Measurements from ENCODE around the gene SMIM43.

GRCh38 chr4:121790976-121791375, 26.0 kb upstream of the SMIM43 start:
- TF ChIP-seq SMAD3 (CRISPR knock-in tag; IDR thresholded peaks at IDR 0.05; ENCODE audit: borderline replicate concordance) (no peak), ZNF232 (CRISPR knock-in tag; IDR thresholded peaks at IDR 0.05) (no peak), CTCF (IDR thresholded peaks at IDR 0.05) (no peak), NR3C1 (CRISPR knock-in tag; conservative IDR thresholded peaks at IDR 0.05; ENCODE audit: low read depth) (no peak), GABPB1 (CRISPR knock-in tag; IDR thresholded peaks at IDR 0.05) (no peak), JUN (CRISPR knock-in tag; IDR thresholded peaks at IDR 0.05) (no peak)
